ENCODE data around the gene MYLK. TPM values are rescaled to one million over a fixed set of nuclear protein-coding genes. Genes with fewer than 3 reads are reported as not detected.

MYLK gene
- total and polyA plus RNA-seq, 2 donors (not counting 1 experiment from before 2014, with no cell fraction given): 0.51 TPM; not detected in 1

- Mint-ChIP-seq H3K27ac (no peak overlapping the region), H3K27me3 (peaks cover 9% of the 10 kb centered on the region), H3K4me1 (peaks cover 2% of the 10 kb centered on the region), H3K9me3 (ENCODE audit: insufficient read depth) (no peaks in the 10 kb centered on the region), H3K4me3 (no peak overlapping the region)
- CTCF ChIA-PET: no interaction called here
- TF ChIP-seq EZH2 (IDR thresholded peaks at IDR 0.05; ENCODE audit: borderline replicate concordance, insufficient read depth, low read depth, low read length, poor library complexity, severe bottlenecking) (no peak), CTCF (IDR thresholded peaks at IDR 0.05) (no peak)
- no peaks in the 10 kb centered on the region for H3K36me3 ChIP-seq (replicated peaks in 1 of 2; ENCODE audit: control extremely low read depth in 1 of 2, control insufficient read depth in 1 of 2, extremely low read depth in 1 of 2, insufficient read depth in 2 of 2, low read length in 1 of 2)
- no peak for DNase-seq
- POLR2A ChIA-PET: no interaction called here
- no peaks in the 10 kb centered on the region for H4K20me1 ChIP-seq (ENCODE audit: control insufficient read depth, insufficient read depth, low read length, poor library complexity, severe bottlenecking)
- no peaks in the 10 kb centered on the region for H3K9me3 ChIP-seq (ENCODE audit: control extremely low read depth in 1 of 3, control insufficient read depth in 2 of 3, insufficient read depth in 1 of 3, low read length in 2 of 3)
- intact Hi-C loops (cut with micrococcal nuclease): no loop called here
- no peak overlapping the region for H3K27ac ChIP-seq (ENCODE audit: low read length in 2 of 2)
- no peak overlapping the region for H2AFZ ChIP-seq (ENCODE audit: insufficient read depth, low read depth, low read length, poor library complexity, severe bottlenecking)
- H3K4me3 ChIP-seq (ENCODE audit: control extremely low read depth in 1 of 5, extremely low read depth in 1 of 5, insufficient read depth in 1 of 5, low read depth in 2 of 5, low read length in 4 of 5): no peak overlapping the region
- ATAC-seq (ENCODE audit: low read depth): no peak
- H3K27me3 ChIP-seq (replicated peaks in 1 of 4; ENCODE audit: control extremely low read depth in 1 of 4, control insufficient read depth in 3 of 4, insufficient read depth in 4 of 4, low read length in 3 of 4): no peaks in the 10 kb centered on the region
- H3K4me1 ChIP-seq (ENCODE audit: control insufficient read depth in 2 of 2, insufficient read depth in 2 of 2, low read length in 2 of 2): no peaks in the 10 kb centered on the region
- no peak overlapping the region for H3K4me2 ChIP-seq (replicated peaks; ENCODE audit: low read depth, low read length, poor library complexity, severe bottlenecking)
- WGBS (ENCODE audit: insufficient coverage): 74% methylated on average over 6 of the region's 8 CpGs
- H3K9ac ChIP-seq (ENCODE audit: low read length): no peak overlapping the region
- no peaks in the 10 kb centered on the region for H3K79me2 ChIP-seq (ENCODE audit: control insufficient read depth, insufficient read depth, low read length)
Observed at GRCh38 chr3:123768480-123769355, 115.4 kb downstream of the MYLK start.

GRCh38 chr3:123767564-123768292 lies 116.4 kb downstream of the MYLK start:
- no peak overlapping the region for H3K9ac ChIP-seq (ENCODE audit: low read length)
- no peak overlapping the region for H3K27ac ChIP-seq (ENCODE audit: low read length in 2 of 2)
- DNase-seq (no peak), ATAC-seq (ENCODE audit: low read depth) (no peak)
- H3K36me3 ChIP-seq (replicated peaks in 1 of 2; ENCODE audit: control extremely low read depth in 1 of 2, control insufficient read depth in 1 of 2, extremely low read depth in 1 of 2, insufficient read depth in 2 of 2, low read length in 1 of 2): no peaks in the 10 kb centered on the region
- Mint-ChIP-seq H3K27me3 (peaks cover 9% of the 10 kb centered on the region), H3K9me3 (ENCODE audit: insufficient read depth) (no peaks in the 10 kb centered on the region), H3K27ac (no peak overlapping the region), H3K4me3 (no peak overlapping the region), H3K4me1 (peaks cover 2% of the 10 kb centered on the region)
- H2AFZ ChIP-seq (ENCODE audit: insufficient read depth, low read depth, low read length, poor library complexity, severe bottlenecking): no peak overlapping the region
- no peaks in the 10 kb centered on the region for H3K27me3 ChIP-seq (replicated peaks in 1 of 4; ENCODE audit: control extremely low read depth in 1 of 4, control insufficient read depth in 3 of 4, insufficient read depth in 4 of 4, low read length in 3 of 4)
- no peaks in the 10 kb centered on the region for H3K9me3 ChIP-seq (ENCODE audit: control extremely low read depth in 1 of 3, control insufficient read depth in 2 of 3, insufficient read depth in 1 of 3, low read length in 2 of 3)
- ChIA-PET POLR2A (no interaction called here), CTCF (no interaction called here)
- no peaks in the 10 kb centered on the region for H3K79me2 ChIP-seq (ENCODE audit: control insufficient read depth, insufficient read depth, low read length)
- no peak overlapping the region for H3K4me2 ChIP-seq (replicated peaks; ENCODE audit: low read depth, low read length, poor library complexity, severe bottlenecking)
- no peaks in the 10 kb centered on the region for H3K4me1 ChIP-seq (ENCODE audit: control insufficient read depth in 2 of 2, insufficient read depth in 2 of 2, low read length in 2 of 2)
- intact Hi-C loops (cut with micrococcal nuclease): no loop called here
- H4K20me1 ChIP-seq (ENCODE audit: control insufficient read depth, insufficient read depth, low read length, poor library complexity, severe bottlenecking): no peaks in the 10 kb centered on the region
- no peak overlapping the region for H3K4me3 ChIP-seq (ENCODE audit: control extremely low read depth in 1 of 5, extremely low read depth in 1 of 5, insufficient read depth in 1 of 5, low read depth in 2 of 5, low read length in 4 of 5)
- 85% methylated on average over 5 of the region's 6 CpGs for WGBS (ENCODE audit: insufficient coverage)
- TF ChIP-seq EZH2 (IDR thresholded peaks at IDR 0.05; ENCODE audit: borderline replicate concordance, insufficient read depth, low read depth, low read length, poor library complexity, severe bottlenecking): no peak
- no peak for TF ChIP-seq CTCF (IDR thresholded peaks at IDR 0.05)

Measured in B cell (primary cell).